HFF-Myc (cell line): ENCODE results near the gene ZSCAN21.

Source experiments
- DNase-seq: peaks from one replicate; pipeline ENCODE4 v3.0.0-alpha.2; 2011; ENCODE audit warnings: low read depth; ENCODE audit errors: extremely low read depth
- H3K4me3 ChIP-seq: replicated peaks from 2 replicates; pipeline ENCODE4 v1.5.1; 2011; ENCODE audit warnings: low read depth, mild to moderate bottlenecking, control low read depth, low read length
- TF ChIP-seq, protein P1 (sequence below): IDR thresholded peaks from 2 replicates; pipeline ENCODE4 v1.5.1; 2012; ENCODE audit warnings: mild to moderate bottlenecking, low read depth, low read length, control low read depth; ENCODE audit errors: missing control alignments

ZSCAN21 gene

DNA sequence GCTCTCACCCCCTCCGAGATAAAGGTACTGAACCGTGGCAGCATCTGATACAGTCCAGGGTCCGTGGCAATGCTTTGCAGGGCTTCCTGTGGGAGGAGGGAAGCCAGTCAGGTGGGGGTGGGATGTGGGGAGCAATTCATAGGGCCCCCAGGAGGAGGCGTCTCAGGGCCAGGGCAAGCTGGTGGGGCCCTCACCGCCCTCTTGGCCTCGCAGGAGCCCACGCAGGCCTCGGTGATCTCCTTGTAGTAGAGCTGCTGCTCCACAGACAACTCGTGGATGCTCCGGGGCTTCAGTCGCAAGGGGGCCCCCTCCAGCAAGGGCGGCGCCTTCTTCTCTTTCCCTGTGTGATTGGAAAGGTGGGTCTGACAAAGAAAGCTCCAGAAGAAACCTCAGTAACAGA is 62.3 kb downstream of the ZSCAN21 start:
- TF ChIP-seq, protein P1, sequence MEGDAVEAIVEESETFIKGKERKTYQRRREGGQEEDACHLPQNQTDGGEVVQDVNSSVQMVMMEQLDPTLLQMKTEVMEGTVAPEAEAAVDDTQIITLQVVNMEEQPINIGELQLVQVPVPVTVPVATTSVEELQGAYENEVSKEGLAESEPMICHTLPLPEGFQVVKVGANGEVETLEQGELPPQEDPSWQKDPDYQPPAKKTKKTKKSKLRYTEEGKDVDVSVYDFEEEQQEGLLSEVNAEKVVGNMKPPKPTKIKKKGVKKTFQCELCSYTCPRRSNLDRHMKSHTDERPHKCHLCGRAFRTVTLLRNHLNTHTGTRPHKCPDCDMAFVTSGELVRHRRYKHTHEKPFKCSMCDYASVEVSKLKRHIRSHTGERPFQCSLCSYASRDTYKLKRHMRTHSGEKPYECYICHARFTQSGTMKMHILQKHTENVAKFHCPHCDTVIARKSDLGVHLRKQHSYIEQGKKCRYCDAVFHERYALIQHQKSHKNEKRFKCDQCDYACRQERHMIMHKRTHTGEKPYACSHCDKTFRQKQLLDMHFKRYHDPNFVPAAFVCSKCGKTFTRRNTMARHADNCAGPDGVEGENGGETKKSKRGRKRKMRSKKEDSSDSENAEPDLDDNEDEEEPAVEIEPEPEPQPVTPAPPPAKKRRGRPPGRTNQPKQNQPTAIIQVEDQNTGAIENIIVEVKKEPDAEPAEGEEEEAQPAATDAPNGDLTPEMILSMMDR: no peak
- no peak overlapping the region for H3K4me3 ChIP-seq
- no peak for DNase-seq
